Activated CD8-positive, alpha-beta T cell treated with anti-CD3 and anti-CD28 coated beads, Interleukin-2, amount 10 ng/mL, durations not matched to agents 7 days and 5 days (primary cell): ENCODE data around the gene ERC1. TPM values are rescaled to one million over a fixed set of nuclear protein-coding genes. Genes with fewer than 3 reads are reported as not detected.

ENCODE experiments used
- ATAC-seq: fragments of 150-1000 bp; cut with Tn5 transposase; one replicate; pipeline ENCODE4 v1.10.0; 2021; ENCODE audit warnings: moderate library complexity
- CTCF ChIA-PET: fragments of 350-600 bp; sonication (Branson Sonifier 250); formaldehyde crosslinking; loops from one replicate; lab custom pipeline; 2021; ENCODE audit warnings: antibody characterized with exemption; lab: Charles Lee
- POLR2A ChIA-PET: fragments of 350-600 bp; sonication (Branson Sonifier 250); formaldehyde crosslinking; loops from one replicate; lab custom pipeline; 2021; ENCODE audit warnings: antibody characterized with exemption; lab: Charles Lee
- DNase-seq: peaks from one replicate; pipeline ENCODE4 v3.0.0-alpha.2; 2020
- H3K27ac Mint-ChIP-seq: one replicate; pipeline ENCODE4 v1.8.0; 2021; ENCODE audit warnings: mild to moderate bottlenecking, mixed read lengths
- H3K27me3 Mint-ChIP-seq: one replicate; pipeline ENCODE4 v1.8.0; 2021; ENCODE audit warnings: low read depth, mixed read lengths
- H3K36me3 Mint-ChIP-seq: one replicate; pipeline ENCODE4 v1.8.0; 2021; ENCODE audit warnings: low read depth, mixed read lengths
- H3K4me1 Mint-ChIP-seq: one replicate; pipeline ENCODE4 v1.8.0; 2021; ENCODE audit warnings: low read depth, mixed read lengths
- H3K4me3 Mint-ChIP-seq: one replicate; pipeline ENCODE4 v1.8.0; 2021; ENCODE audit warnings: mild to moderate bottlenecking, mixed read lengths
- H3K9me3 Mint-ChIP-seq: one replicate; pipeline ENCODE4 v1.8.0; 2022; ENCODE audit warnings: mixed read lengths; ENCODE audit not compliant: insufficient read depth
- total RNA-seq, 2 experiments: library from RNA; stranded (reverse); gene quantifications; one replicate each; pipeline ENCODE4 v1.2.3, GENCODE V29; 2021

ERC1 gene
- total RNA-seq, 2 experiments from 2014 or later, result 25.2 to 32.9 TPM

- no peak overlapping the region for H3K27ac Mint-ChIP-seq
- no peaks in the 10 kb centered on the region for H3K36me3 Mint-ChIP-seq
- ATAC-seq (no peak), DNase-seq (no peak)
- ChIA-PET POLR2A (no interaction called here), CTCF (no interaction called here)
- no peaks in the 10 kb centered on the region for H3K4me1 Mint-ChIP-seq
- peaks cover 59% of the 10 kb centered on the region for H3K27me3 Mint-ChIP-seq
- peaks cover 10% of the 10 kb centered on the region for H3K9me3 Mint-ChIP-seq
- no peak overlapping the region for H3K4me3 Mint-ChIP-seq
These were observed 524.4 kb downstream of the ERC1 start for GRCh38 chr12:1515428-1515827.

- CTCF ChIA-PET, result interaction anchor here (1.2 kb wide), 1 partner anchor 88 kb away, joined by 3 read pairs; no protein-coding TSS in a partner anchor
- no peak overlapping the region for H3K4me3 Mint-ChIP-seq
These were observed 526.0 kb downstream of the ERC1 start for GRCh38 chr12:1517007-1517406.

GRCh38 chr12:1517734-1518525 lies 526.9 kb downstream of the ERC1 start:
- DNase-seq (no peak), ATAC-seq (no peak)
- peaks cover 51% of the 10 kb centered on the region for H3K27me3 Mint-ChIP-seq
- no peak overlapping the region for H3K4me3 Mint-ChIP-seq
- CTCF ChIA-PET, result interaction anchor here (1.2 kb wide), 1 partner anchor 87 kb away, joined by 3 read pairs; no protein-coding TSS in a partner anchor
- no peak overlapping the region for H3K27ac Mint-ChIP-seq
- POLR2A ChIA-PET, result no interaction called here
- H3K9me3 Mint-ChIP-seq, result peaks cover 10% of the 10 kb centered on the region
- H3K4me1 Mint-ChIP-seq, result no peaks in the 10 kb centered on the region
- H3K36me3 Mint-ChIP-seq, result no peaks in the 10 kb centered on the region

More at GRCh38 chr12:1517007-1517406, 526.0 kb downstream of the ERC1 start:
- POLR2A ChIA-PET, result no interaction called here
- Mint-ChIP-seq H3K27ac (no peak overlapping the region), H3K9me3 (peaks cover 10% of the 10 kb centered on the region), H3K27me3 (peaks cover 57% of the 10 kb centered on the region), H3K36me3 (no peaks in the 10 kb centered on the region), H3K4me1 (no peaks in the 10 kb centered on the region)
- ATAC-seq (no peak), DNase-seq (no peak)

DNA sequence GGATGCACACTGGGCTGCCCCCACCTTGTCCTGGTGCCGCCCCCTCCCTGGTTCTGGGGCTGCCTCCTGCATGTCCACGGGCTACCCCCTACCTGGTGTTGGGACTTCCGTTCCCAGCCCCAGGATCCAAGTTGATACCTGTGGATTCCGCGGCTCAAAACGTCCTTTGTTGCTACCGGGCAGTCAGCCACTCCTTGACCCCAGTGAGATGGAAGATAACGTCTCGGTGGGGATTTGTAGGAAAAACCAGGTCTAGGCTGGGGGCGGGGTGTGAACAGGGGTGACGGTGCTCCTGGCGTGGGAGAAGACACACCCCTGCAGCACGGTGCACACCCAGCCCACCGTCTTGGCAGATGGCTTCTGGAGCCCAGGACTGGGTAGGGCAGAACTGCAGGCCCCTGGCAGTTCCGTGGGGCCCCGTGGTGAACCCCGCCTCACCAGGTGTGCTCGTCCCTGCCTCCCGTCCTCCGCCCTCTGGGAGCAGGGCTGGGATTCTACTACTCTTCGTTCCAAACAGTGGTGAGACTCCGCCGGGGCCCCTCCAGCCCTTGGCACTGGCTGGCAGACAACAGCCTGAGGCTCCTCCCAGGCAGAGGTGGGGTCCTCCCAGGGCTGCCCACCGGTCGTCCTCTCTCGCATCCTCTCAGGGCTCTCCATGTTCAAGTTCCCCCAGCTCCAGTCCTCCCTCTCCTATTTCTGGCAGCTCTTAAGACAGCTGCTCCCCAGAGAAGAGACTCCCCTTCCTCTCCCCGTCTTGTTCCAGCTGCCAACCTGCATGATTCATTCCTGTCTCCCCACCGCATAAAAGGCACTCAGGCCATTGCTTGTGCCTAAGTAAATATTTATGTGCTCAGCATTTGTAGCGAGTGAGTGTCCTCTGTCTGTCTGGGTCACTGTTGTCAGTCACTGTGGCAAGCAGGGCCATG lies 527.8 kb downstream of the ERC1 start:
- H3K4me3 Mint-ChIP-seq, result no peak overlapping the region
- peaks cover 10% of the 10 kb centered on the region for H3K9me3 Mint-ChIP-seq
- H3K27ac Mint-ChIP-seq, result no peak overlapping the region
- POLR2A ChIA-PET, result no interaction called here
- no peaks in the 10 kb centered on the region for H3K4me1 Mint-ChIP-seq
- DNase-seq (no peak), ATAC-seq (no peak)
- H3K36me3 Mint-ChIP-seq, result no peaks in the 10 kb centered on the region
- CTCF ChIA-PET, result interaction anchor here (1.0 to 1.1 kb wide), 2 partner anchors 64 to 401 kb away, joined by 3 to 5 read pairs; no protein-coding TSS in a partner anchor
- H3K27me3 Mint-ChIP-seq, result peaks cover 48% of the 10 kb centered on the region

DNA sequence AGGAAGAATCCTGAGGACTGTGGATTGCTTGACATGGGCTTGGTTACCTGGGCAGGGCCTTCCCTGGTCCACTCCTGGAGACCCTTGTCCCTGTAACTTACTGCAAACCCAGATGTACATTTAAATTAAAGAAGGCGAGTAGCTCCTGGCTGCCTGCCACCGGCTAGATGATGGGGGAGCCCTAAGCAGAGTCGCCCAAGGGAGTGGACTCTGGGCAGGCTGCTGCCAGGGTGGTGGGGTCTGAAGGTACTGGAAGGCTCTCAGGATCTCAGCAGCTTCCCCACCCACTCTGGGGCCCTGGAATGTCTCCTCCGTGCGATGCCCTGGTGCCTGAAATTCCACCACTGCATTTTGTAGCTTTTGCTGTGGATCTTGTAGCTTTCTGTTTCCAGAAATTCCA lies 528.6 kb downstream of the ERC1 start:
- Mint-ChIP-seq H3K27me3 (peaks cover 50% of the 10 kb centered on the region), H3K27ac (no peak overlapping the region), H3K4me1 (no peaks in the 10 kb centered on the region), H3K9me3 (peaks cover 9% of the 10 kb centered on the region), H3K4me3 (no peak overlapping the region), H3K36me3 (no peaks in the 10 kb centered on the region)
- no peak for DNase-seq
- no peak for ATAC-seq
- POLR2A ChIA-PET, result no interaction called here
- CTCF ChIA-PET, result interaction anchor here (1.0 to 1.1 kb wide), 2 partner anchors 64 to 402 kb away, joined by 3 to 5 read pairs; no protein-coding TSS in a partner anchor

GRCh38 chr12:1523046-1523445 lies 532.0 kb downstream of the ERC1 start:
- Mint-ChIP-seq H3K9me3 (no peaks in the 10 kb centered on the region), H3K27ac (no peak overlapping the region), H3K4me1 (no peaks in the 10 kb centered on the region), H3K27me3 (peaks cover 53% of the 10 kb centered on the region), H3K4me3 (no peak overlapping the region), H3K36me3 (no peaks in the 10 kb centered on the region)
- CTCF ChIA-PET, result interaction anchor here (1.5 kb wide), 1 partner anchor 405 kb away, joined by 4 read pairs; no protein-coding TSS in a partner anchor
- no peak for ATAC-seq
- no peak for DNase-seq
- POLR2A ChIA-PET, result no interaction called here

DNA sequence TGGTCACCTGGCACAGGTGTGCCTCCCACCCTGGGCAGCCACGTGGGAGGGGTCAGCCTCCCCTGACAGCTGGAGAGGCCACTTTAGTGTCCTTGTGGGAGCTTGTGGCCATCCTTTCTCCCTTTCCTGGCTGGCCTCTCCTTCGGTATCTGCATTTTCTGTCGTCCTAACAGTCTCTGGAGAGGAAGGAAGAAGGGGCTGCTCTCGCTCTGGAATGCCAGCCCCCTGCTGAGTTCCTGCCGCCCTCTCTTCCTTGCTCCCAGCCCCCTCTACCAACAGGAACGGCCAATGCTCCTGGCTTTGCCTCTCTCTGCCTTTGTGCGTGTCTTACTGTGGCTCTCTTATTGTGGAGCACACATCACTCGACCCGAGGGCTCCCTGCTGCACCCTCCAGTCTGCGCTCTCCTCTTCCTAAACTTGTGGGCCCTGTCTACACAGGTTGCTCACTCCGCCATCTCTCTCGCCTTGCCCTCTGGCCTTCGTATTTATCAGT lies 532.6 kb downstream of the ERC1 start:
- Mint-ChIP-seq H3K4me1 (no peaks in the 10 kb centered on the region), H3K36me3 (no peaks in the 10 kb centered on the region), H3K27me3 (peaks cover 53% of the 10 kb centered on the region), H3K27ac (no peak overlapping the region), H3K4me3 (no peak overlapping the region), H3K9me3 (no peaks in the 10 kb centered on the region)
- DNase-seq (no peak), ATAC-seq (no peak)
- CTCF ChIA-PET, result interaction anchor here (1.5 kb wide), 1 partner anchor 405 kb away, joined by 4 read pairs; no protein-coding TSS in a partner anchor
- POLR2A ChIA-PET, result no interaction called here

DNA sequence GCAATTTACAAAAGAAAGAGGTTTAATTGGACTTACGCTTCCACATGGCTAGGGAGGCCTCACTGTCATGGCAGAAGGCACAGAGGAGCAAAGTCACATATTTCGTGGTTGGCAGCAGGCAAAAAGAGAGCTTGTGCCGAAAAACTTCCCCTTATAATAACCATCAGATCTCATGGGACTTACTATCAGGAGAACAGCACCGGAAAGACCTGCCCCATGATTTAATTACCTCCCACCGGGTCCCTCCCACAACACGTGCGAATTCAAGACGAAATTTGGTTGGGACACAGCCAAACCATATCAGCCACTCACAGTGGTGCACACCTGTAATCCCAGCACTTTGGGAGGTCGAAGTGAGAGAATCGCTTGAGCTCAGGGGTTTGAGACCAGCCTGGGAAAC lies 534.8 kb downstream of the ERC1 start:
- peaks cover 4% of the 10 kb centered on the region for H3K4me1 Mint-ChIP-seq
- ChIA-PET CTCF (interaction anchor here (0.8 kb wide), 1 partner anchor 58 kb away, joined by 3 read pairs; no protein-coding TSS in a partner anchor), POLR2A (no interaction called here)
- no peak overlapping the region for H3K27ac Mint-ChIP-seq
- DNase-seq (no peak), ATAC-seq (no peak)
- peaks cover 48% of the 10 kb centered on the region for H3K27me3 Mint-ChIP-seq
- no peaks in the 10 kb centered on the region for H3K36me3 Mint-ChIP-seq
- H3K4me3 Mint-ChIP-seq, result no peak overlapping the region
- H3K9me3 Mint-ChIP-seq, result no peaks in the 10 kb centered on the region

- H3K27ac Mint-ChIP-seq, result no peak overlapping the region
These were observed 536.8 kb downstream of the ERC1 start for GRCh38 chr12:1527789-1528188.

GRCh38 chr12:1528791-1529190 lies 537.8 kb downstream of the ERC1 start:
- peaks cover 73% of the 10 kb centered on the region for H3K27me3 Mint-ChIP-seq
- no peaks in the 10 kb centered on the region for H3K36me3 Mint-ChIP-seq
- no peak overlapping the region for H3K27ac Mint-ChIP-seq
- ATAC-seq, result no peak
- CTCF ChIA-PET, result interaction anchor here (1.6 to 2.5 kb wide), 2 partner anchors 54 to 411 kb away, joined by 6 to 9 read pairs; no protein-coding TSS in a partner anchor
- H3K4me1 Mint-ChIP-seq, result peaks cover 27% of the 10 kb centered on the region
- H3K9me3 Mint-ChIP-seq, result no peaks in the 10 kb centered on the region
- H3K4me3 Mint-ChIP-seq, result no peak overlapping the region
- DNase-seq, result no peak
- POLR2A ChIA-PET, result no interaction called here

More at GRCh38 chr12:1527789-1528188, 536.8 kb downstream of the ERC1 start:
- Mint-ChIP-seq H3K4me3 (no peak overlapping the region), H3K36me3 (no peaks in the 10 kb centered on the region), H3K4me1 (peaks cover 17% of the 10 kb centered on the region), H3K27me3 (peaks cover 65% of the 10 kb centered on the region), H3K9me3 (no peaks in the 10 kb centered on the region)
- DNase-seq, result no peak
- no peak for ATAC-seq
- ChIA-PET CTCF (interaction anchor here (2.5 kb wide), 1 partner anchor 410 kb away, joined by 9 read pairs; no protein-coding TSS in a partner anchor), POLR2A (interaction anchor here (0.5 kb wide), 1 partner anchor 18 kb away, joined by 3 read pairs; no protein-coding TSS in a partner anchor)

GRCh38 chr12:1529228-1529861 lies 538.3 kb downstream of the ERC1 start:
- DNase-seq, result no peak
- POLR2A ChIA-PET, result no interaction called here
- ATAC-seq, result no peak
- peaks cover 31% of the 10 kb centered on the region for H3K4me1 Mint-ChIP-seq
- CTCF ChIA-PET, result interaction anchor here (1.6 to 2.5 kb wide), 2 partner anchors 54 to 411 kb away, joined by 6 to 9 read pairs; no protein-coding TSS in a partner anchor
- peak overlapping the region; percentile 49 for H3K4me3 Mint-ChIP-seq
- H3K27me3 Mint-ChIP-seq, result peaks cover 70% of the 10 kb centered on the region
- no peaks in the 10 kb centered on the region for H3K36me3 Mint-ChIP-seq
- H3K9me3 Mint-ChIP-seq, result no peaks in the 10 kb centered on the region
- H3K27ac Mint-ChIP-seq, result no peak overlapping the region
